Type B pancreatic cell (in vitro differentiated cells): ENCODE results near the gene NUDT3. TPM values are rescaled to one million over a fixed set of nuclear protein-coding genes. Genes with fewer than 3 reads are reported as not detected.

Experiments
- DNase-seq: peaks from one replicate; pipeline ENCODE4 v3.0.0; 2021; ENCODE audit warnings: mixed read lengths; ENCODE audit not compliant: unreplicated experiment; ENCODE audit errors: extremely low spot score
- H3K27ac Mint-ChIP-seq: 2 replicates; pipeline ENCODE4 v1.8.0; 2021; ENCODE audit warnings: mild to moderate bottlenecking, mixed read lengths
- H3K27me3 Mint-ChIP-seq: 2 replicates; pipeline ENCODE4 v1.8.0; 2021; ENCODE audit warnings: mixed read lengths
- H3K36me3 Mint-ChIP-seq: 2 replicates; pipeline ENCODE4 v1.8.0; 2021; ENCODE audit warnings: mixed read lengths
- H3K4me1 Mint-ChIP-seq: one replicate; pipeline ENCODE4 v1.8.0; 2021; ENCODE audit warnings: mixed read lengths; ENCODE audit not compliant: unreplicated experiment
- H3K4me3 Mint-ChIP-seq: 2 replicates; pipeline ENCODE4 v1.8.0; 2021; ENCODE audit warnings: mild to moderate bottlenecking, mixed read lengths
- H3K9me3 Mint-ChIP-seq: 2 replicates; pipeline ENCODE4 v1.8.0; 2021; ENCODE audit warnings: mixed read lengths
- CTCF ChIP-seq: fragments of 200-600 bp; sonication (generic); conservative IDR thresholded peaks from 2 replicates; pipeline ENCODE4 v1.5.0; 2021; ENCODE audit warnings: antibody characterized with exemption, mild to moderate bottlenecking
- total RNA-seq: library from RNA; stranded (reverse); gene quantifications from 2 replicates; pipeline ENCODE4 v1.2.1, GENCODE V29; 2021; ENCODE audit warnings: low replicate concordance

The NUDT3 gene
- total RNA-seq, 1 donor from 2014 or later = 31.9 TPM

DNA sequence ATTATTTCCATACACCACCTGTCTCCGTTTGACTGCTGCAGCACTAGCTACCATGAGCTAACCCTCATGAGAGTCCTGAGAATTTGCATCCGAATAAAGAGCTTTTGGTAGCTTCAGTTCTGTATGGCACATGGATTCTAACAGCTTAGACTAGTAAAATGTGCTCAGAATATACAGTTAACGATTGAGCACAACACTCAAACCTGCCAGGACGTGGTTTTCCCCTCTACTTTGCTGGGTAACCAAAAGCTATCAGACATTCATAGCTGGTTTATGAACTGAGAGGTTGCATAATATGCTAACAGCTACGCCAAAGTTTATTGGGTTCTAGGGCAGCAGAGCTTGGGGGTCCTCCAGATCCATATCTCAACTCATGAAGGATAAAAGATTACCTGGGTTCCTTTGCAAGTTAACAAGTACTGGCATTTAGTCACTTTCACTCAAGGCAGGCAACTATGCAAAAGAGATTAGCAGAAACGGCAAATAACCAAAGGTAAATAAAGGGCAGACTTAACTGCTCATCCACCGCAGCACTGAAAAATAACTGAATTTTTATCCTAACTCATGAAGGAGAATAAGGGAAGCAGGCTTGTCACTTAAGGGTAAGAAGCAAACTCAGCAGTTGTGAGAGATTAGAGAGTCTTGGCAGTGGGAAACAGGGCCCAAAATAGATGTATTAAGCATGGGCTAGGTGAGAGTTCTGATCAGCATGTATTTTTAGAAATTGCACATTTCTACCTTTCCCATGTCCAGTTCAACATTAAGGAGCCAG is 29.4 kb downstream of the NUDT3 start:
- H3K4me3 Mint-ChIP-seq = no peak overlapping the region
- no peak for DNase-seq
- peaks cover under 1% of the 10 kb centered on the region for H3K36me3 Mint-ChIP-seq
- H3K27ac Mint-ChIP-seq = no peak overlapping the region
- no peak for TF ChIP-seq CTCF
- H3K4me1 Mint-ChIP-seq = peaks cover 29% of the 10 kb centered on the region
- H3K9me3 Mint-ChIP-seq = peaks cover 4% of the 10 kb centered on the region
- no peaks in the 10 kb centered on the region for H3K27me3 Mint-ChIP-seq

DNA sequence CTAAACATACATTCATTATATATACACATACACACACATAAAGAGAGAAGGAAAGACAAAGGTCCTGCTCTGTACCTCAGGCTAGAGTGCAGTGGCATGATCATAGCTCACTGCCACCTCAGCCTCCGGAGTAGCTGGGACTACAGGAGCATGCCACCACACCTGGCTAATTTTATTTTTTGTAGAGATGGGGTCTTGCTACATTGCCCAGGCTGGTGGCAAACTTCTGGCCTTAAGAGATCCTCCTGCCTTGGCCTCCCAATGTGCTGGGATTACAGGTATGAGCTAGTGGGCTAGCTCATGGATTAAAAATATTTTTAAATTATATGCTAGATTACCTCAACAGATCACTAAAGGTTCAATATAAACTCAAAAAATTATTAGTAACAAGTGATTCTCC is 30.3 kb downstream of the NUDT3 start:
- H3K9me3 Mint-ChIP-seq = peaks cover 4% of the 10 kb centered on the region
- peaks cover 29% of the 10 kb centered on the region for H3K4me1 Mint-ChIP-seq
- TF ChIP-seq CTCF = no peak
- H3K27ac Mint-ChIP-seq = no peak overlapping the region
- no peak for DNase-seq
- H3K27me3 Mint-ChIP-seq = no peaks in the 10 kb centered on the region
- H3K4me3 Mint-ChIP-seq = no peak overlapping the region
- H3K36me3 Mint-ChIP-seq = no peaks in the 10 kb centered on the region

- peaks cover 4% of the 10 kb centered on the region for H3K9me3 Mint-ChIP-seq
- no peak overlapping the region for H3K4me3 Mint-ChIP-seq
- peaks cover 29% of the 10 kb centered on the region for H3K4me1 Mint-ChIP-seq
- H3K27ac Mint-ChIP-seq = no peak overlapping the region
- no peak for DNase-seq
- no peaks in the 10 kb centered on the region for H3K36me3 Mint-ChIP-seq
- no peak for TF ChIP-seq CTCF
- no peaks in the 10 kb centered on the region for H3K27me3 Mint-ChIP-seq
Observed at GRCh38 chr6:34360556-34360955, 31.9 kb downstream of the NUDT3 start.

DNA sequence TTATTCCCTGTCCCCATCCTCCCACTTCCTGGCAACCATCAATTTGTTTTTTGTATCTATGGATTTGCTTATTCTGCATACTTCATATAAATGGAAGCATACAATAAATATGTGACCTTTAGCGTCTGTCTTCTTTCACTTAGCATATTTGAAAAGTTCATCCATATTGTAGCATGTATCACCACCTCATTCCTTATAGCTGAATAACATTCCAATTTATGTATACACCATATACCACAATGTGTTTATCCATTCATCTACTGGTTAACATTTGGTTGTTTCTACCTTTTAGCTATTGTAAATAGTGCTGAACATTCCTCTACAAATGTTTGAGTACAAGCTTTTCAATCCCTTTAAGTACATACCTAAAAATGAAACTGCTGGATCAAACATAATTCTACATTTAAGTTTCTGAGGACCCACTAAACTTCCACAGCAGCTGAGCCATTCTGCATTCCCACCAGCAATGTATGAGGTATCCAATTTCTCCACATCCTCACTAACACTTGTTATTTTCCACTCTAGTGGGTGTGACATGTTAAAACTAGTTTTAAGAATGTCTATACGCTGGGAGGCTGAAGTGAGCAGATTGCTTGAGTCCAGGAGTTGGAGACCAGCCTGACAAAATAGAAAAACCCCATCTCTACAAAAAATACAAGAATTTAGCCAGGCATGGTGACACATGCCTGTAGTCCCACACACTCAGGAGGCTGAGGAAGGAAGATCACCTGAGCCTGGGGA is 32.9 kb downstream of the NUDT3 start:
- DNase-seq = no peak
- H3K36me3 Mint-ChIP-seq = no peaks in the 10 kb centered on the region
- peaks cover 4% of the 10 kb centered on the region for H3K9me3 Mint-ChIP-seq
- H3K4me3 Mint-ChIP-seq = peak overlapping the region; percentile 45
- peak overlapping the region; percentile 74 for H3K27ac Mint-ChIP-seq
- peaks cover 29% of the 10 kb centered on the region for H3K4me1 Mint-ChIP-seq
- no peak for TF ChIP-seq CTCF
- no peaks in the 10 kb centered on the region for H3K27me3 Mint-ChIP-seq

DNA sequence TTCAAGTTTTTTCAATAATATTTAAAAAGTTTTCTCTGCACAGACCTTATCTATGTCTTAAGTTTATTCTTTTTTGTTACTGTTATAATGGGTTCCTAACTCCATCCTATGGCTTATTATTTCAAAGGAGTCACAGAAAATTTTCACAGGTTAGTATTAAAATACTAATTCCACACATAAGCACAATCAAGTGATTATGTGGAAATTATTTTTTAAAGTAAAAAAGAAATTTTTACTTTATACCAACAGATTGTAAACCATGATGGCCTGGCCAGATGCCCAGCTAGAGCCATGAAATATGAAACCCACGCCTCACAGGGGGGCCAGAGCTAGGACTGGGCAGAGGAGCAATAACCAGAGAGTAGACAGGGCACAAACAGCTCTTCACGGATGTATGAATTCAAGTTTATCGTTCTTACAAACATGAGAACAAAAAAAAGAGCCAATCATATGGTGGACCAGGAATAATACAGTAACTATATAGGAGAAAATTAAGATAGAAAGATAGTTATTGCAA is 34.0 kb downstream of the NUDT3 start:
- Mint-ChIP-seq H3K27me3 (no peaks in the 10 kb centered on the region), H3K36me3 (no peaks in the 10 kb centered on the region), H3K4me3 (no peak overlapping the region), H3K9me3 (peaks cover 4% of the 10 kb centered on the region), H3K27ac (no peak overlapping the region), H3K4me1 (peaks cover 28% of the 10 kb centered on the region)
- DNase-seq = no peak
- no peak for TF ChIP-seq CTCF
